ENCODE data around the gene AOAH. TPM values are rescaled to one million over a fixed set of nuclear protein-coding genes. Genes with fewer than 3 reads are reported as not detected.

The AOAH gene, protein sequence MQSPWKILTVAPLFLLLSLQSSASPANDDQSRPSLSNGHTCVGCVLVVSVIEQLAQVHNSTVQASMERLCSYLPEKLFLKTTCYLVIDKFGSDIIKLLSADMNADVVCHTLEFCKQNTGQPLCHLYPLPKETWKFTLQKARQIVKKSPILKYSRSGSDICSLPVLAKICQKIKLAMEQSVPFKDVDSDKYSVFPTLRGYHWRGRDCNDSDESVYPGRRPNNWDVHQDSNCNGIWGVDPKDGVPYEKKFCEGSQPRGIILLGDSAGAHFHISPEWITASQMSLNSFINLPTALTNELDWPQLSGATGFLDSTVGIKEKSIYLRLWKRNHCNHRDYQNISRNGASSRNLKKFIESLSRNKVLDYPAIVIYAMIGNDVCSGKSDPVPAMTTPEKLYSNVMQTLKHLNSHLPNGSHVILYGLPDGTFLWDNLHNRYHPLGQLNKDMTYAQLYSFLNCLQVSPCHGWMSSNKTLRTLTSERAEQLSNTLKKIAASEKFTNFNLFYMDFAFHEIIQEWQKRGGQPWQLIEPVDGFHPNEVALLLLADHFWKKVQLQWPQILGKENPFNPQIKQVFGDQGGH
- total RNA-seq (10 to 100 TPM in 3 of 4 donors, 1 to 10 TPM in 1; 3.8 to 19.4 (median 13.7) TPM), polyA plus RNA-seq (10 to 100 TPM; 16.2 to 61.3 (median 25.2) TPM)

DNA sequence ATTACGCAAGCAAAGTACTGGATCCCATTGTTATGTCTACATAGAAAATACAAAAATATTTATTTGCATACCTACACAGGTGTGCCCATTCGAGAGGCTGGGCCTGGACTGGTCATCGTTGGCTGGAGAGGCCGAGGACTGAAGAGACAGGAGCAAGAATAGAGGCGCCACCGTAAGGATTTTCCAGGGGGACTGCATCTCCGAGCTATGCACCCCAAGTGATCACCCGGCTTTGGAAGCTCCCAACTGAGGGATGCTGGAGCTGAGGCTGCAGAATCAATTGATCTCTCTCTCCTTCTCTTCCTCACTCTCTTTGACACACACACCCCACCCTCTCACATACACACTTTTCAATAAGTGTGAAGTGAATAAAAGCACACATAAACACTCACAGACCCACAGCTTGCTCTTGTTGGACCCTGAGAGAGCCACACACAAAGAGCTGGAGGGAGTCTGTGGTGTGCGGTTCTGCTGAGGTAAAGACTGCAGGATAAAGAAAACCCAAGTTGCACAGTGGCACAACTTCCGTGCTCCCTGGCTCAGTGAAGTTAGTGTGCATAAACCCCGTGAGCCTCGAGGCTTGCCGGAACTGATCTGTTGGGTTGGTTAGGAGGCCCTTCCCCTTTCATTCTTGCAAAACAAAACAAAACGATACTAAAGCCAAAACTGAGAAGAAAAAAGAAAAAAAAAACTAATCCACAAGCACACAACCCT, at the start of gene AOAH:
TSS of gene AOAH (minus strand) at position 544 of the 714 bp plus-strand sequence. CDS start at position 198, 346 bp downstream.
- no peak for TF ChIP-seq EP300 (IDR thresholded peaks at IDR 0.05)
- TF ChIP-seq POLR2A (IDR thresholded peaks at IDR 0.05): no peak
- TF ChIP-seq, protein P1, sequence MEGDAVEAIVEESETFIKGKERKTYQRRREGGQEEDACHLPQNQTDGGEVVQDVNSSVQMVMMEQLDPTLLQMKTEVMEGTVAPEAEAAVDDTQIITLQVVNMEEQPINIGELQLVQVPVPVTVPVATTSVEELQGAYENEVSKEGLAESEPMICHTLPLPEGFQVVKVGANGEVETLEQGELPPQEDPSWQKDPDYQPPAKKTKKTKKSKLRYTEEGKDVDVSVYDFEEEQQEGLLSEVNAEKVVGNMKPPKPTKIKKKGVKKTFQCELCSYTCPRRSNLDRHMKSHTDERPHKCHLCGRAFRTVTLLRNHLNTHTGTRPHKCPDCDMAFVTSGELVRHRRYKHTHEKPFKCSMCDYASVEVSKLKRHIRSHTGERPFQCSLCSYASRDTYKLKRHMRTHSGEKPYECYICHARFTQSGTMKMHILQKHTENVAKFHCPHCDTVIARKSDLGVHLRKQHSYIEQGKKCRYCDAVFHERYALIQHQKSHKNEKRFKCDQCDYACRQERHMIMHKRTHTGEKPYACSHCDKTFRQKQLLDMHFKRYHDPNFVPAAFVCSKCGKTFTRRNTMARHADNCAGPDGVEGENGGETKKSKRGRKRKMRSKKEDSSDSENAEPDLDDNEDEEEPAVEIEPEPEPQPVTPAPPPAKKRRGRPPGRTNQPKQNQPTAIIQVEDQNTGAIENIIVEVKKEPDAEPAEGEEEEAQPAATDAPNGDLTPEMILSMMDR (IDR thresholded peaks at IDR 0.05): no peak
- peak in 3 of 4 donors; percentile 32 to 58 (median 52) for TF ChIP-seq POLR2AphosphoS5 (IDR thresholded peaks at IDR 0.05)
- WGBS, 2 donors: 56 to 71% methylated on average over 14 of the region's 14 CpGs
- no peaks in the 10 kb centered on the region for H3K36me3 ChIP-seq
- no peaks in the 10 kb centered on the region for H3K27me3 ChIP-seq
- H3K4me1 ChIP-seq: no peaks in the 10 kb centered on the region
- H3K27ac ChIP-seq: peak within 1 kb of the TSS in 2 of 4 donors; percentile 20 to 43
- peak within 1 kb of the TSS in 2 of 4 donors; percentile 28 to 30 for H3K4me3 ChIP-seq
- no peaks in the 10 kb centered on the region for H3K9me3 ChIP-seq
- intact Hi-C loops (cut with DNase I): no loop called here
- peak; percentile 74 for DNase-seq

- no peak overlapping the region for H3K27ac ChIP-seq
- 88 to 91% methylated on average over 1 of the region's 1 CpG for WGBS, 2 donors
- no peaks in the 10 kb centered on the region for H3K9me3 ChIP-seq
- no peak overlapping the region for H3K4me3 ChIP-seq
- no peaks in the 10 kb centered on the region for H3K27me3 ChIP-seq
- H3K36me3 ChIP-seq: no peaks in the 10 kb centered on the region
- no peaks in the 10 kb centered on the region for H3K4me1 ChIP-seq
- no peak for TF ChIP-seq POLR2AphosphoS5 (IDR thresholded peaks at IDR 0.05)
- TF ChIP-seq EP300 (IDR thresholded peaks at IDR 0.05): no peak
- TF ChIP-seq POLR2A (IDR thresholded peaks at IDR 0.05): no peak
- TF ChIP-seq, protein P1 (IDR thresholded peaks at IDR 0.05): no peak
- intact Hi-C loops (cut with DNase I): no loop called here
- DNase-seq: no peak
Observed at GRCh38 chr7:36766451-36766850, 42.2 kb upstream of the AOAH start.

DNA sequence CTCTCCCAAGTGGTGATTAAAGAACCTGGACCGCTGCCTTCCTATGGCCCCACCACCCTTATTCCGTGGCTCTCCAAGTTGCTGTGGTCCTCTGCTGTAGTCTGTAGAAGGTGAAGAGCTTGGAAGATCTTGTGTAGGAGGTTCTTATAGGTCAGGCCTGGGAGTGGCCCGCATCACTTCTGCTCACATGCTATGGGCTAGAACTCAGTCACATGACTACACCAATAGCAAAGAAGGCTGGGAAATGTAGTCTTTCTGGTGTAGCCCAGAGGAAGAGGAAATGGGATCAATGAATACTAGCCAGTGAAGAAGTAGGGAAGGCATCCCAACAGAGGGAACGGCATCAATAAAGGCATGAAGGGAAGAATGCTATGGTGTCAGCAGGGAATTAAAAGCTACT, 41.3 kb upstream of the AOAH start:
- TF ChIP-seq, protein P1 (IDR thresholded peaks at IDR 0.05): no peak
- no peak for TF ChIP-seq EP300 (IDR thresholded peaks at IDR 0.05)
- no peak for TF ChIP-seq POLR2AphosphoS5 (IDR thresholded peaks at IDR 0.05)
- TF ChIP-seq POLR2A (IDR thresholded peaks at IDR 0.05): no peak
- no peaks in the 10 kb centered on the region for H3K27me3 ChIP-seq
- H3K4me3 ChIP-seq: no peak overlapping the region
- DNase-seq: no peak
- no peaks in the 10 kb centered on the region for H3K9me3 ChIP-seq
- H3K27ac ChIP-seq: no peak overlapping the region
- intact Hi-C loops (cut with DNase I): no loop called here
- no peaks in the 10 kb centered on the region for H3K4me1 ChIP-seq
- WGBS, 2 donors: 72 to 95% methylated on average over 4 of the region's 4 CpGs
- H3K36me3 ChIP-seq: no peaks in the 10 kb centered on the region

DNA sequence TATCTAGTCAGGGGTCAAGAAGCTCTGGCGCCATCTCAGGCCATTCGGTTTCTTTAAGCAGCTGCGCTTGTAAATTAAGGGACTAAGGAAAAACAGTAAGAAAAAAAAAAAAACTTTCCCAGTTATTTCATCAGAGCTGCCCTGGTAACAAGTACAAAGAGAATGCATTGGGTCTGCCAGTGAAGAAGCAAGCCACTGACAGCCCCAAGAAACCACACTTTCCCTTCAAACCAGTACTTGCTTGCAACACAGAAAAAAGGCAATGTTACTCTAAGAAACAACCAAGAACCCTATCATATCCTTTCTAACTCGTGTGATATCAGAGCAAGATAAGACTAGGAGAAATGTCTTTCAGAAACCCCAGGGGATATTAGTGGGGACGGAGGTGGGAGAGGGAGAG, 40.6 kb upstream of the AOAH start:
- Histone ChIP-seq H3K9me3 (no peaks in the 10 kb centered on the region), H3K27ac (no peak overlapping the region), H3K4me3 (no peak overlapping the region), H3K4me1 (no peaks in the 10 kb centered on the region), H3K36me3 (no peaks in the 10 kb centered on the region), H3K27me3 (no peaks in the 10 kb centered on the region)
- DNase-seq: no peak
- TF ChIP-seq, protein P1 (IDR thresholded peaks at IDR 0.05): no peak
- no peak for TF ChIP-seq POLR2AphosphoS5 (IDR thresholded peaks at IDR 0.05)
- TF ChIP-seq EP300 (IDR thresholded peaks at IDR 0.05): no peak
- TF ChIP-seq POLR2A (IDR thresholded peaks at IDR 0.05): no peak
- 86 to 92% methylated on average over 5 of the region's 5 CpGs for WGBS, 2 donors
- intact Hi-C loops (cut with DNase I): no loop called here

Measured in sigmoid colon (tissue), 7 donors.